ENCODE data around the gene LYST.
"Not testable (repeated sequence)": the region's sequence is repeated elsewhere in the genome, so short reads cannot be mapped to it uniquely, and the experiment has no call there.

The LYST gene

GRCh38 chr1:235659186-235659771, 207.4 kb downstream of the LYST start:
- Histone ChIP-seq H3K36me3 (ENCODE audit: control insufficient read depth, low read depth, low read length) (no peaks in the 10 kb centered on the region), H3K9ac (ENCODE audit: low read length) (no peak overlapping the region), H3K4me1 (ENCODE audit: control insufficient read depth, low read depth, low read length) (peaks cover 24% of the 10 kb centered on the region)

GRCh38 chr1:235657747-235658526, 208.8 kb downstream of the LYST start:
- no peak overlapping the region for H3K27ac ChIP-seq (ENCODE audit: low read length)
- no peaks in the 10 kb centered on the region for H3K9me3 ChIP-seq (ENCODE audit: control insufficient read depth, low read depth, low read length)
- H3K36me3 ChIP-seq (ENCODE audit: control insufficient read depth, low read depth, low read length): no peaks in the 10 kb centered on the region
- no peaks in the 10 kb centered on the region for H3K27me3 ChIP-seq (ENCODE audit: control insufficient read depth, insufficient read depth, low read length)
- no peak overlapping the region for H3K4me3 ChIP-seq (ENCODE audit: low read length)
- H3K4me1 ChIP-seq (ENCODE audit: control insufficient read depth, low read depth, low read length): peaks cover 22% of the 10 kb centered on the region
- H3K9ac ChIP-seq (ENCODE audit: low read length): no peak overlapping the region

More at GRCh38 chr1:235659186-235659771, 207.4 kb downstream of the LYST start:
- no peak overlapping the region for H3K27ac ChIP-seq (ENCODE audit: low read length)
- H3K4me3 ChIP-seq (ENCODE audit: low read length): no peak overlapping the region
- no peaks in the 10 kb centered on the region for H3K27me3 ChIP-seq (ENCODE audit: control insufficient read depth, insufficient read depth, low read length)
- H3K9me3 ChIP-seq (ENCODE audit: control insufficient read depth, low read depth, low read length): no peaks in the 10 kb centered on the region

- Histone ChIP-seq H3K27ac (ENCODE audit: low read length) (no peak overlapping the region), H3K36me3 (ENCODE audit: control insufficient read depth, low read depth, low read length) (no peaks in the 10 kb centered on the region), H3K4me1 (ENCODE audit: control insufficient read depth, low read depth, low read length) (peaks cover 15% of the 10 kb centered on the region), H3K27me3 (ENCODE audit: control insufficient read depth, insufficient read depth, low read length) (no peaks in the 10 kb centered on the region), H3K4me3 (ENCODE audit: low read length) (no peak overlapping the region), H3K9ac (ENCODE audit: low read length) (no peak overlapping the region), H3K9me3 (ENCODE audit: control insufficient read depth, low read depth, low read length) (no peaks in the 10 kb centered on the region)
These were observed 209.4 kb downstream of the LYST start for GRCh38 chr1:235657269-235657668.

GRCh38 chr1:235652364-235652763, 214.3 kb downstream of the LYST start:
- Histone ChIP-seq H3K27me3 (ENCODE audit: control insufficient read depth, insufficient read depth, low read length) (peaks cover 29% of the 10 kb centered on the region), H3K27ac (ENCODE audit: low read length) (no peak overlapping the region), H3K36me3 (ENCODE audit: control insufficient read depth, low read depth, low read length) (no peaks in the 10 kb centered on the region), H3K9ac (ENCODE audit: low read length) (no peak overlapping the region), H3K9me3 (ENCODE audit: control insufficient read depth, low read depth, low read length) (no peaks in the 10 kb centered on the region), H3K4me3 (ENCODE audit: low read length) (no peak overlapping the region), H3K4me1 (ENCODE audit: control insufficient read depth, low read depth, low read length) (peaks cover 19% of the 10 kb centered on the region)

GRCh38 chr1:235651170-235651806, 215.4 kb downstream of the LYST start:
- Histone ChIP-seq H3K4me1 (ENCODE audit: control insufficient read depth, low read depth, low read length) (peaks cover 14% of the 10 kb centered on the region), H3K4me3 (ENCODE audit: low read length) (peak overlapping the region; percentile 60), H3K9me3 (ENCODE audit: control insufficient read depth, low read depth, low read length) (no peaks in the 10 kb centered on the region), H3K36me3 (ENCODE audit: control insufficient read depth, low read depth, low read length) (no peaks in the 10 kb centered on the region), H3K27me3 (ENCODE audit: control insufficient read depth, insufficient read depth, low read length) (peaks cover 29% of the 10 kb centered on the region), H3K9ac (ENCODE audit: low read length) (peak overlapping the region; percentile 71), H3K27ac (ENCODE audit: low read length) (no peak overlapping the region)

- Histone ChIP-seq H3K27ac (ENCODE audit: low read length) (no peak overlapping the region), H3K27me3 (ENCODE audit: control insufficient read depth, insufficient read depth, low read length) (peaks cover 29% of the 10 kb centered on the region)
These were observed 216.2 kb downstream of the LYST start for GRCh38 chr1:235650341-235651169.

GRCh38 chr1:235649368-235650163, 217.1 kb downstream of the LYST start, which contains the start of gene GNG4:
GNG4 (minus strand) TSS chr1:235649784; CDS start chr1:235583838, 65,946 bp downstream.
- Histone ChIP-seq H3K4me1 (ENCODE audit: control insufficient read depth, low read depth, low read length) (peaks cover 18% of the 10 kb centered on the region), H3K27me3 (ENCODE audit: control insufficient read depth, insufficient read depth, low read length) (peaks cover 29% of the 10 kb centered on the region), H3K4me3 (ENCODE audit: low read length) (peak within 1 kb of the TSS; percentile 78), H3K9ac (ENCODE audit: low read length) (peak within 1 kb of the TSS; percentile 71), H3K36me3 (ENCODE audit: control insufficient read depth, low read depth, low read length) (no peaks in the 10 kb centered on the region), H3K9me3 (ENCODE audit: control insufficient read depth, low read depth, low read length) (no peaks in the 10 kb centered on the region), H3K27ac (ENCODE audit: low read length) (no peak within 1 kb of the TSS)

More at GRCh38 chr1:235650341-235651169, 216.2 kb downstream of the LYST start:
- H3K4me1 ChIP-seq (ENCODE audit: control insufficient read depth, low read depth, low read length): peaks cover 14% of the 10 kb centered on the region
- no peaks in the 10 kb centered on the region for H3K9me3 ChIP-seq (ENCODE audit: control insufficient read depth, low read depth, low read length)
- no peaks in the 10 kb centered on the region for H3K36me3 ChIP-seq (ENCODE audit: control insufficient read depth, low read depth, low read length)
- peak overlapping the region; percentile 71 for H3K9ac ChIP-seq (ENCODE audit: low read length)
- H3K4me3 ChIP-seq (ENCODE audit: low read length): peak overlapping the region; percentile 60

GRCh38 chr1:235648954-235649367, 217.7 kb downstream of the LYST start:
- H3K27ac ChIP-seq (ENCODE audit: low read length): no peak overlapping the region
- H3K9me3 ChIP-seq (ENCODE audit: control insufficient read depth, low read depth, low read length): no peaks in the 10 kb centered on the region
- peaks cover 18% of the 10 kb centered on the region for H3K4me1 ChIP-seq (ENCODE audit: control insufficient read depth, low read depth, low read length)
- H3K9ac ChIP-seq (ENCODE audit: low read length): peak overlapping the region; percentile 65
- H3K4me3 ChIP-seq (ENCODE audit: low read length): peak overlapping the region; percentile 78
- no peaks in the 10 kb centered on the region for H3K36me3 ChIP-seq (ENCODE audit: control insufficient read depth, low read depth, low read length)
- peaks cover 29% of the 10 kb centered on the region for H3K27me3 ChIP-seq (ENCODE audit: control insufficient read depth, insufficient read depth, low read length)

- H3K9ac ChIP-seq (ENCODE audit: low read length): peak overlapping the region; percentile 65
- H3K27ac ChIP-seq (ENCODE audit: low read length): no peak overlapping the region
- H3K4me3 ChIP-seq (ENCODE audit: low read length): peak overlapping the region; percentile 78
These were observed 218.2 kb downstream of the LYST start for GRCh38 chr1:235648407-235648907.

GRCh38 chr1:235647537-235647936, 219.2 kb downstream of the LYST start:
- H3K27ac ChIP-seq (ENCODE audit: low read length); H3K9ac ChIP-seq (ENCODE audit: low read length); H3K36me3 ChIP-seq (ENCODE audit: control insufficient read depth, low read depth, low read length); H3K9me3 ChIP-seq (ENCODE audit: control insufficient read depth, low read depth, low read length); H3K4me3 ChIP-seq (ENCODE audit: low read length): not testable (repeated sequence)
- H3K4me1 ChIP-seq (ENCODE audit: control insufficient read depth, low read depth, low read length): peaks cover 30% of the 10 kb centered on the region
- H3K27me3 ChIP-seq (ENCODE audit: control insufficient read depth, insufficient read depth, low read length): peaks cover 29% of the 10 kb centered on the region

More at GRCh38 chr1:235648407-235648907, 218.2 kb downstream of the LYST start:
- Histone ChIP-seq H3K27me3 (ENCODE audit: control insufficient read depth, insufficient read depth, low read length) (peaks cover 29% of the 10 kb centered on the region), H3K4me1 (ENCODE audit: control insufficient read depth, low read depth, low read length) (peaks cover 21% of the 10 kb centered on the region), H3K36me3 (ENCODE audit: control insufficient read depth, low read depth, low read length) (no peaks in the 10 kb centered on the region), H3K9me3 (ENCODE audit: control insufficient read depth, low read depth, low read length) (no peaks in the 10 kb centered on the region)

All from iPS-18a (cell line).